HepG2 (cell line): Measurements from ENCODE around the gene KMT2B. TPM values are rescaled to one million over a fixed set of nuclear protein-coding genes. Genes with fewer than 3 reads are reported as not detected.

Experiments
- CREM ChIP-seq, 2 experiments: sonication (generic) in 1 of 2; formaldehyde crosslinking in 1 of 2; IDR thresholded peaks; 2 replicates each; pipeline versions ENCODE4 v1.4.0 to v1.6.1; 2016 to 2020; ENCODE audit warnings: antibody characterized with exemption in 1 of 2, mild to moderate bottlenecking in 1 of 2, missing genetic modification reagents in 1 of 2
- KMT2B ChIP-seq: IDR thresholded peaks from 2 replicates; pipeline ENCODE4 v1.6.1; 2016; ENCODE audit warnings: missing genetic modification reagents, missing compliant biosample characterization
- MAFF ChIP-seq: IDR thresholded peaks from 2 replicates; pipeline ENCODE4 v1.6.1; 2011; ENCODE audit warnings: low read depth, low read length, improper control_type of control experiment
- MED8 ChIP-seq: sonication (generic); formaldehyde crosslinking; IDR thresholded peaks from 2 replicates; pipeline ENCODE4 v1.8.1; 2023; ENCODE audit warnings: mild to moderate bottlenecking, missing genetic modification reagents; ENCODE audit not compliant: insufficient replicate concordance
- MIXL1 ChIP-seq: IDR thresholded peaks from 2 replicates; pipeline ENCODE4 v1.6.1; 2016
- PCBP2 ChIP-seq: fragments of 200-400 bp; formaldehyde crosslinking; optimal IDR thresholded peaks from 2 replicates; pipeline ENCODE3; 2018; ENCODE audit warnings: low read length, low read depth; ENCODE audit not compliant: poor library complexity, severe bottlenecking
- REL ChIP-seq: sonication (generic); formaldehyde crosslinking; conservative IDR thresholded peaks from 2 replicates; pipeline ENCODE4 v1.8.0; 2022; ENCODE audit warnings: mild to moderate bottlenecking, missing genetic modification reagents, moderate library complexity
- ZBTB38 ChIP-seq: sonication (generic); formaldehyde crosslinking; IDR thresholded peaks from 2 replicates; pipeline ENCODE4 v1.5.1; 2020; ENCODE audit warnings: mild to moderate bottlenecking, missing genetic modification reagents
- ZFY ChIP-seq: sonication (generic); formaldehyde crosslinking; IDR thresholded peaks from 2 replicates; pipeline ENCODE4 v1.4.0; 2020; ENCODE audit warnings: missing genetic modification reagents
- ZNF101 ChIP-seq: sonication (generic); formaldehyde crosslinking; IDR thresholded peaks from 2 replicates; pipeline ENCODE4 v1.4.0; 2020; ENCODE audit warnings: mild to moderate bottlenecking, low read depth, missing genetic modification reagents, borderline replicate concordance
- ZNF260 ChIP-seq: sonication (generic); formaldehyde crosslinking; IDR thresholded peaks from 2 replicates; pipeline ENCODE4 v1.4.0; 2020; ENCODE audit warnings: missing genetic modification reagents, low read depth, mild to moderate bottlenecking, borderline replicate concordance
- ZNF556 ChIP-seq: sonication (generic); formaldehyde crosslinking; IDR thresholded peaks from 2 replicates; pipeline ENCODE4 v1.4.0; 2020; ENCODE audit warnings: mild to moderate bottlenecking, missing genetic modification reagents, borderline replicate concordance
- ZNF563 ChIP-seq: sonication (generic); formaldehyde crosslinking; IDR thresholded peaks from 2 replicates; pipeline ENCODE4 v1.8.0; 2022; ENCODE audit warnings: mild to moderate bottlenecking, moderate library complexity, missing genetic modification reagents
- ZNF569 ChIP-seq: sonication (generic); formaldehyde crosslinking; IDR thresholded peaks from 2 replicates; pipeline ENCODE4 v1.5.0; 2020; ENCODE audit warnings: mild to moderate bottlenecking, missing genetic modification reagents, moderate library complexity, borderline replicate concordance
- ZNF605 ChIP-seq: sonication (generic); formaldehyde crosslinking; IDR thresholded peaks from 2 replicates; pipeline ENCODE4 v1.8.0; 2022; ENCODE audit warnings: mild to moderate bottlenecking, missing genetic modification reagents
- ZNF652 ChIP-seq: IDR thresholded peaks from 2 replicates; pipeline ENCODE4 v1.6.1; 2016; ENCODE audit warnings: low read depth, borderline replicate concordance
- ZNF816 ChIP-seq: sonication (generic); formaldehyde crosslinking; IDR thresholded peaks from 2 replicates; pipeline ENCODE4 v1.8.0; 2022; ENCODE audit warnings: missing genetic modification reagents, mild to moderate bottlenecking, borderline replicate concordance
- polyA plus RNA-seq, 8 experiments: library from polyadenylated mRNA; depleted of rRNA in 3 of 8; stranded (reverse) in 7 of 8; unstranded in 1 of 8; fragments of >200 nt; fragmentation: Illumina TruSeq in 4 of 8; extraction: Trizol in 4 of 8; gene quantifications; 2 replicates each; pipeline versions ENCODE4 v1.2.1 to v1.2.3, GENCODE V29; 2011 to 2016; ENCODE audit warnings: low read depth in 4 of 8, missing spikeins in 1 of 8, mixed read lengths in 1 of 8; ENCODE audit not compliant: insufficient read depth in 1 of 8
- total RNA-seq, 5 experiments: library from RNA; depleted of rRNA; stranded (reverse); fragments of >200 nt; fragmentation: Illumina TruSeq; extraction: Trizol; gene quantifications; 2 replicates each; pipeline ENCODE4 v1.2.3, GENCODE V29; 2016; ENCODE audit warnings: low read depth in 1 of 5
- TF ChIP-seq, protein P1 (sequence below): sonication (generic); formaldehyde crosslinking; IDR thresholded peaks from 2 replicates; pipeline ENCODE4; 2020; ENCODE audit warnings: missing genetic modification reagents, mild to moderate bottlenecking, borderline replicate concordance
- TF ChIP-seq, protein P2 (sequence below): sonication (generic); formaldehyde crosslinking; IDR thresholded peaks from 2 replicates; pipeline ENCODE4 v1.5.1; 2020; ENCODE audit warnings: mild to moderate bottlenecking, moderate library complexity, missing genetic modification reagents
- TF ChIP-seq, protein P3 (sequence below): sonication (generic); formaldehyde crosslinking; IDR thresholded peaks from 2 replicates; pipeline ENCODE4 v1.4.0; 2020; ENCODE audit warnings: missing genetic modification reagents, borderline replicate concordance

The KMT2B gene
- total and polyA plus RNA-seq, 2 of the 13 experiments (the other 11 are each of a cell fraction or from before 2014, with no cell fraction given): 6.2 to 16.9 TPM

DNA sequence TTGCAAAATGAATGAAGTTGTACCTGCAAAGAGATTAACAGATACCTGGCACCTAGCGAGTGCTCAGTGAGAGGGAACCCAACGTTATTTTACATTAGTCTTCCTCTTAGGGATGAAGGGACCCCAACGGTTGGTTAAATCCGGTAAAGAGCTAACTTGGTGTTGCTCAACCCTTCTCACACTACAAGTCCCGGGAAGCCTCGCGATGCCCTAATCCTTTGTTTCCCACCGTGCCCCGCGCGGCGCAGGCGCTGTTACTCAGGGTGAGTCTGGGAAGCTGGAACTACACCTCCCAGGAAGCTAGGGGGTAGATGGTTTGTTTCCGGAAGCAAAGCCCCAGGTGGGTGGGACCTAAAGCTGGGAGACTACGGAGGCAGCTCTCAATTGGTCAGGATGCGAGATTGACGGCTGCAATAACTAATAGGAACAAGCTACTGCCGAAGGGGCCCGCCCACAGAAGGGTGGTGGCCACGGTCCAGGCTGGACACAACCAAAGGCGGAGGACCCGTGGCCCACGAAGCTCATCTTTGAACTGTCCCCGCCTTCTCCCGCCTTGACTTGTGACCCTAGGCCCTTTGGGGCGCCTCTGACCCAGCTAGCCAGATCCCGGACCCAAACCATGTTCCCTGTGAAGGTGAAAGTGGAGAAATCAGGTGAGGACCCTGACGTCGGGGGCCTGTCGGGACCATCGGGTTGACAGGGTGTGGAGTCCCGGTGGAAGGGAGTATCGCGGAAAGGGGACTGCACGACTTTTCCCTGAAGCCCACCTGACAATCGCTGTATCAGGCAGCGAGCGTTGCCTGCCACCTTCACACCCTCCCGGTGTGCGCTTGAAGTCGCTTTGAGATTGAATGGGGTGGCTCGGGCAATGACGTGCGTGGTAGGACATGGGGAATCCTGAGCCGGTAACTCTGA is 30.6 kb downstream of the KMT2B start, which contains the start of gene LIN37 (continued):
- TF ChIP-seq, protein P1, sequence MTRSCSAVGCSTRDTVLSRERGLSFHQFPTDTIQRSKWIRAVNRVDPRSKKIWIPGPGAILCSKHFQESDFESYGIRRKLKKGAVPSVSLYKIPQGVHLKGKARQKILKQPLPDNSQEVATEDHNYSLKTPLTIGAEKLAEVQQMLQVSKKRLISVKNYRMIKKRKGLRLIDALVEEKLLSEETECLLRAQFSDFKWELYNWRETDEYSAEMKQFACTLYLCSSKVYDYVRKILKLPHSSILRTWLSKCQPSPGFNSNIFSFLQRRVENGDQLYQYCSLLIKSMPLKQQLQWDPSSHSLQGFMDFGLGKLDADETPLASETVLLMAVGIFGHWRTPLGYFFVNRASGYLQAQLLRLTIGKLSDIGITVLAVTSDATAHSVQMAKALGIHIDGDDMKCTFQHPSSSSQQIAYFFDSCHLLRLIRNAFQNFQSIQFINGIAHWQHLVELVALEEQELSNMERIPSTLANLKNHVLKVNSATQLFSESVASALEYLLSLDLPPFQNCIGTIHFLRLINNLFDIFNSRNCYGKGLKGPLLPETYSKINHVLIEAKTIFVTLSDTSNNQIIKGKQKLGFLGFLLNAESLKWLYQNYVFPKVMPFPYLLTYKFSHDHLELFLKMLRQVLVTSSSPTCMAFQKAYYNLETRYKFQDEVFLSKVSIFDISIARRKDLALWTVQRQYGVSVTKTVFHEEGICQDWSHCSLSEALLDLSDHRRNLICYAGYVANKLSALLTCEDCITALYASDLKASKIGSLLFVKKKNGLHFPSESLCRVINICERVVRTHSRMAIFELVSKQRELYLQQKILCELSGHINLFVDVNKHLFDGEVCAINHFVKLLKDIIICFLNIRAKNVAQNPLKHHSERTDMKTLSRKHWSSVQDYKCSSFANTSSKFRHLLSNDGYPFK (CRISPR knock-in tag): peak; percentile 76; the same call in 1 of the 2 replicates
- no peak for TF ChIP-seq REL (CRISPR knock-in tag)
- no peak for TF ChIP-seq PCBP2
- peak; percentile 71; the same call in 1 of the 2 replicates for TF ChIP-seq MIXL1 (CRISPR knock-in tag)
- 0 out of 2 replicates have a peak, but pooled peaks have one; percentile 36 for TF ChIP-seq ZBTB38 (CRISPR knock-in tag)
- TF ChIP-seq ZNF260 (CRISPR knock-in tag): no peak
- no peak for TF ChIP-seq ZNF101
- TF ChIP-seq MED8: no peak
- TF ChIP-seq ZNF816 (CRISPR knock-in tag): no peak
- no peak for TF ChIP-seq MAFF
- TF ChIP-seq, protein P2, sequence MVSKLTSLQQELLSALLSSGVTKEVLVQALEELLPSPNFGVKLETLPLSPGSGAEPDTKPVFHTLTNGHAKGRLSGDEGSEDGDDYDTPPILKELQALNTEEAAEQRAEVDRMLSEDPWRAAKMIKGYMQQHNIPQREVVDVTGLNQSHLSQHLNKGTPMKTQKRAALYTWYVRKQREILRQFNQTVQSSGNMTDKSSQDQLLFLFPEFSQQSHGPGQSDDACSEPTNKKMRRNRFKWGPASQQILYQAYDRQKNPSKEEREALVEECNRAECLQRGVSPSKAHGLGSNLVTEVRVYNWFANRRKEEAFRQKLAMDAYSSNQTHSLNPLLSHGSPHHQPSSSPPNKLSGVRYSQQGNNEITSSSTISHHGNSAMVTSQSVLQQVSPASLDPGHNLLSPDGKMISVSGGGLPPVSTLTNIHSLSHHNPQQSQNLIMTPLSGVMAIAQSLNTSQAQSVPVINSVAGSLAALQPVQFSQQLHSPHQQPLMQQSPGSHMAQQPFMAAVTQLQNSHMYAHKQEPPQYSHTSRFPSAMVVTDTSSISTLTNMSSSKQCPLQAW (CRISPR knock-in tag): peak; percentile 83
- TF ChIP-seq ZNF556 (CRISPR knock-in tag): no peak; the same call in 1 of the 2 replicates
- peak; percentile 48; the same call in 1 of the 2 replicates for TF ChIP-seq KMT2B (CRISPR knock-in tag)
- TF ChIP-seq ZNF563 (CRISPR knock-in tag): peak; percentile 33; the same call in 1 of the 2 replicates
- TF ChIP-seq ZNF569 (CRISPR knock-in tag): no peak
- TF ChIP-seq, protein P3, sequence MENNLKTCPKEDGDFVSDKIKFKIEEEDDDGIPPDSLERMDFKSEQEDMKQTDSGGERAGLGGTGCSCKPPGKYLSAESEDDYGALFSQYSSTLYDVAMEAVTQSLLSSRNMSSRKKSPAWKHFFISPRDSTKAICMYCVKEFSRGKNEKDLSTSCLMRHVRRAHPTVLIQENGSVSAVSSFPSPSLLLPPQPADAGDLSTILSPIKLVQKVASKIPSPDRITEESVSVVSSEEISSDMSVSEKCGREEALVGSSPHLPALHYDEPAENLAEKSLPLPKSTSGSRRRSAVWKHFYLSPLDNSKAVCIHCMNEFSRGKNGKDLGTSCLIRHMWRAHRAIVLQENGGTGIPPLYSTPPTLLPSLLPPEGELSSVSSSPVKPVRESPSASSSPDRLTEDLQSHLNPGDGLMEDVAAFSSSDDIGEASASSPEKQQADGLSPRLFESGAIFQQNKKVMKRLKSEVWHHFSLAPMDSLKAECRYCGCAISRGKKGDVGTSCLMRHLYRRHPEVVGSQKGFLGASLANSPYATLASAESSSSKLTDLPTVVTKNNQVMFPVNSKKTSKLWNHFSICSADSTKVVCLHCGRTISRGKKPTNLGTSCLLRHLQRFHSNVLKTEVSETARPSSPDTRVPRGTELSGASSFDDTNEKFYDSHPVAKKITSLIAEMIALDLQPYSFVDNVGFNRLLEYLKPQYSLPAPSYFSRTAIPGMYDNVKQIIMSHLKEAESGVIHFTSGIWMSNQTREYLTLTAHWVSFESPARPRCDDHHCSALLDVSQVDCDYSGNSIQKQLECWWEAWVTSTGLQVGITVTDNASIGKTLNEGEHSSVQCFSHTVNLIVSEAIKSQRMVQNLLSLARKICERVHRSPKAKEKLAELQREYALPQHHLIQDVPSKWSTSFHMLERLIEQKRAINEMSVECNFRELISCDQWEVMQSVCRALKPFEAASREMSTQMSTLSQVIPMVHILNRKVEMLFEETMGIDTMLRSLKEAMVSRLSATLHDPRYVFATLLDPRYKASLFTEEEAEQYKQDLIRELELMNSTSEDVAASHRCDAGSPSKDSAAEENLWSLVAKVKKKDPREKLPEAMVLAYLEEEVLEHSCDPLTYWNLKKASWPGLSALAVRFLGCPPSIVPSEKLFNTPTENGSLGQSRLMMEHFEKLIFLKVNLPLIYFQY: peak; percentile 75
- TF ChIP-seq ZNF652 (CRISPR knock-in tag): peak; percentile 76; the same call in 1 of the 2 replicates
- TF ChIP-seq CREM (IDR thresholded peaks at IDR 0.05): peak; percentile 99
- TF ChIP-seq CREM (CRISPR knock-in tag; IDR thresholded peaks at IDR 0.05): no peak
- no peak for TF ChIP-seq ZNF605 (CRISPR knock-in tag)
- peak; percentile 84 for TF ChIP-seq ZFY (CRISPR knock-in tag)
